ENCODE data around the gene CYTH4. TPM values are rescaled to one million over a fixed set of nuclear protein-coding genes. Genes with fewer than 3 reads are reported as not detected.
"Not testable (repeated sequence)": the region's sequence is repeated elsewhere in the genome, so short reads cannot be mapped to it uniquely, and the experiment has no call there.

Gene CYTH4
- total RNA-seq, 4 donors from 2014 or later: 1.9 to 10.3 (median 3.4) TPM

- 69 to 70% methylated on average over 10 to 11 of the region's 12 CpGs for WGBS, 2 donors
- Histone ChIP-seq H3K36me3 (no peaks in the 10 kb centered on the region), H3K4me3 (no peak overlapping the region), H3K27ac (no peak overlapping the region), H3K4me1 (peaks cover 0 to 2% (median 0%) of the 10 kb centered on the region in 3 donors), H3K27me3 (peaks cover 0 to 48% (median 0%) of the 10 kb centered on the region in 4 donors), H3K9me3 (no peaks in the 10 kb centered on the region)
- intact Hi-C loops (cut with DNase I): no loop called here
- TF ChIP-seq, protein P1, sequence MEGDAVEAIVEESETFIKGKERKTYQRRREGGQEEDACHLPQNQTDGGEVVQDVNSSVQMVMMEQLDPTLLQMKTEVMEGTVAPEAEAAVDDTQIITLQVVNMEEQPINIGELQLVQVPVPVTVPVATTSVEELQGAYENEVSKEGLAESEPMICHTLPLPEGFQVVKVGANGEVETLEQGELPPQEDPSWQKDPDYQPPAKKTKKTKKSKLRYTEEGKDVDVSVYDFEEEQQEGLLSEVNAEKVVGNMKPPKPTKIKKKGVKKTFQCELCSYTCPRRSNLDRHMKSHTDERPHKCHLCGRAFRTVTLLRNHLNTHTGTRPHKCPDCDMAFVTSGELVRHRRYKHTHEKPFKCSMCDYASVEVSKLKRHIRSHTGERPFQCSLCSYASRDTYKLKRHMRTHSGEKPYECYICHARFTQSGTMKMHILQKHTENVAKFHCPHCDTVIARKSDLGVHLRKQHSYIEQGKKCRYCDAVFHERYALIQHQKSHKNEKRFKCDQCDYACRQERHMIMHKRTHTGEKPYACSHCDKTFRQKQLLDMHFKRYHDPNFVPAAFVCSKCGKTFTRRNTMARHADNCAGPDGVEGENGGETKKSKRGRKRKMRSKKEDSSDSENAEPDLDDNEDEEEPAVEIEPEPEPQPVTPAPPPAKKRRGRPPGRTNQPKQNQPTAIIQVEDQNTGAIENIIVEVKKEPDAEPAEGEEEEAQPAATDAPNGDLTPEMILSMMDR (IDR thresholded peaks at IDR 0.05): no peak
- TF ChIP-seq POLR2A (IDR thresholded peaks at IDR 0.05): no peak
- no peak for DNase-seq
Observed at GRCh38 chr22:37249986-37250385, 32.3 kb upstream of the CYTH4 start.

- H3K9me3 ChIP-seq; H3K4me3 ChIP-seq; DNase-seq; H3K36me3 ChIP-seq; intact Hi-C loops (cut with DNase I); H3K27ac ChIP-seq; H3K4me1 ChIP-seq: not testable (repeated sequence)
- 82 to 90% methylated on average over 7 to 8 of the region's 8 CpGs for WGBS, 2 donors
- peaks cover 0 to 58% (median 0%) of the 10 kb centered on the region in 4 donors for H3K27me3 ChIP-seq
Observed at GRCh38 chr22:37251836-37252235, 30.5 kb upstream of the CYTH4 start.

GRCh38 chr22:37253126-37253660 lies 29.1 kb upstream of the CYTH4 start:
- intact Hi-C loops (cut with DNase I): no loop called here
- TF ChIP-seq POLR2A (IDR thresholded peaks at IDR 0.05): no peak
- TF ChIP-seq, protein P1 (IDR thresholded peaks at IDR 0.05): no peak
- Histone ChIP-seq H3K36me3 (no peaks in the 10 kb centered on the region), H3K9me3 (no peaks in the 10 kb centered on the region), H3K27ac (no peak overlapping the region), H3K27me3 (peaks cover 0 to 68% (median 0%) of the 10 kb centered on the region in 4 donors), H3K4me3 (no peak overlapping the region), H3K4me1 (no peaks in the 10 kb centered on the region)
- no peak for DNase-seq
- 45 to 49% methylated on average over 7 of the region's 7 CpGs for WGBS, 2 donors

DNA sequence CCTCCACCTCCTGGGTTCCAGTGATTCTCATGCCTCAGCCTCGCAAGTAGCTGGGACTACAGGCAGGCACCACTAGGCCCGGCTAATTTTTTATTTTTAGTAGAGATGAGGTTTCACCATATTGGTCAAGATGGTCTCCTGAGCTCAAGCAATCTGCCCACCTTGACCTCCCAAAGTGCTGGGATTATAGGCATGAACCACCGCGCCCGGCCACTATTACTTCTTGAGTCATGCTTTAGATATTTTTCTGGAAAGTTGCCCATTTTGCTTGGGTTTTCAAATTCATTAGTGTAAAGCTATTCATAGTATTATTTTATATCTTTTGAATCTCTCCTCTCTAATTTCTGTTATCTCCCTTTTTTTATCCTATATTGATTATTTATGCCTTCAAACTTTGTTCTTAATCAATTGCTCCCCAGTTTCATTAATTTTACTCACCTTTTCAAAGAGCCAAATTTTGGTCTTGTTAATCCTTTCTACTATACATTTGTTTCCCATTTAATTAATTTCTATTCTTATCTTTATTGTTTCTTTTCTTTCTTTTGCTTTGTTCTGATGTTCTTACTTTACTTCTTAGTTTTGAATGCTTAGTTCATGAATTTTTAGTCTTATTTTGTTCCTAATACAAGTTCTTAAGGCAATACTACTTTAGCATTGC lies 28.0 kb upstream of the CYTH4 start:
- Histone ChIP-seq H3K27me3 (peaks cover 0 to 79% (median 0%) of the 10 kb centered on the region in 4 donors), H3K4me1 (peaks cover 0 to 3% (median 0%) of the 10 kb centered on the region in 3 donors), H3K4me3 (no peak overlapping the region), H3K27ac (no peak overlapping the region), H3K36me3 (no peaks in the 10 kb centered on the region), H3K9me3 (no peaks in the 10 kb centered on the region)
- DNase-seq: no peak
- 51 to 65% methylated on average over 5 of the region's 5 CpGs for whole genome bisulfite sequencing, 2 donors
- no peak for TF ChIP-seq POLR2A (IDR thresholded peaks at IDR 0.05)
- TF ChIP-seq, protein P1 (IDR thresholded peaks at IDR 0.05): no peak
- intact Hi-C loops (cut with DNase I): no loop called here

DNA sequence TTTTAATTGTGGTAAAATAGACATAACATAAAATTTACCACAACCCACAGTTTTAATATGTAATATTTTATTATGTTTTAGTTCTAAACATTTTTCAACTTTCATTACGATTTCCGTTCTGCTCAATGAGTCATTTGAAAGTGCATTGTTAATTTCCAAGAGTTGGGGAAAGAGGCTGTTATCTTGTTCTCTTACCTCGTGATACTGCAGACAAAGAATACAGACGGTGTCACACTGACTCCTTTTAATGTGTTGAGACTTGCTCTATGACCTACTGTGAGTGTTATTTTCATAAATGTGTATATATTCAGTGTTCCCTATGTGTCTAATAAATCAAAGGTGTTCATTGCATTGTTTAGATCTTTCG lies 27.5 kb upstream of the CYTH4 start:
- Histone ChIP-seq H3K4me1 (peaks cover 0 to 7% (median 0%) of the 10 kb centered on the region in 3 donors), H3K9me3 (no peaks in the 10 kb centered on the region), H3K4me3 (no peak overlapping the region), H3K36me3 (no peaks in the 10 kb centered on the region), H3K27ac (no peak overlapping the region), H3K27me3 (peaks cover 0 to 80% (median 0%) of the 10 kb centered on the region in 4 donors)
- WGBS, 2 donors: 30 to 35% methylated on average over 5 of the region's 5 CpGs
- no peak for DNase-seq
- intact Hi-C loops (cut with DNase I): no loop called here
- no peak for TF ChIP-seq POLR2A (IDR thresholded peaks at IDR 0.05)
- TF ChIP-seq, protein P1 (IDR thresholded peaks at IDR 0.05): no peak
